Mucosa of descending colon (tissue), 3 donors: ENCODE measurements around the gene EVC2. TPM values are rescaled to one million over a fixed set of nuclear protein-coding genes. Genes with fewer than 3 reads are reported as not detected.
A peak's percentile ranks its signal among the peaks of the same experiment; 100 is the strongest.

ENCODE experiments used
- ATAC-seq: fragments of 200-7000 bp; cut with Tn5 transposase; one replicate; pipeline ENCODE4 v1.9.1; 2020; ENCODE audit warnings: mild to moderate bottlenecking, moderate library complexity
- DNase-seq, 3 donors: peaks; one replicate each; pipeline ENCODE4 v3.0.0-alpha.2; 2020
- H3K36me3 ChIP-seq: fragments of 200-600 bp; one replicate; pipeline ENCODE4 v1.8.0; 2021; ENCODE audit warnings: low read depth, mild to moderate bottlenecking
- H3K4me1 ChIP-seq: fragments of 200-600 bp; one replicate; pipeline ENCODE4 v1.8.0; 2021; ENCODE audit warnings: low read depth, mild to moderate bottlenecking
- H3K4me3 ChIP-seq: fragments of 200-600 bp; one replicate; pipeline ENCODE4 v1.8.0; 2021; ENCODE audit warnings: mild to moderate bottlenecking
- H3K9me3 ChIP-seq: fragments of 200-600 bp; one replicate; pipeline ENCODE4 v1.8.0; 2021; ENCODE audit warnings: mild to moderate bottlenecking
- intact Hi-C, 2 donors: fragments of 100-400 bp; cut with DNase I in 1 of 2; cut with micrococcal nuclease in 1 of 2; formaldehyde crosslinking; loops; one replicate each; pipeline versions ENCODE4 v1.11.0 to v1.11.1; 2022; cut with DNase I, micrococcal nuclease
- total RNA-seq, 3 donors: library from RNA; stranded (reverse); fragmentation: NEBNext Ultra II Directional in 2 of 3; extraction: Animal tissue kit (Norgen Biotek cat#: 25700) in 2 of 3; gene quantifications; one replicate each; pipeline versions ENCODE4 v1.2.1 to v1.2.4, GENCODE V29; 2021 to 2023
- TF ChIP-seq, protein P1 (sequence below): fragments of 200-600 bp; IDR thresholded peaks from one replicate; pipeline ENCODE4 v1.8.0; 2022; ENCODE audit warnings: antibody characterized with exemption, mild to moderate bottlenecking
- donor health status: DM: no; HTN: no; CAD: no; lungs with moderate emphysema.
- donor health status: DM: no; HTN: no; CAD: no.
- donor health status: DM: no; HTN: yes; CAD: no.

The EVC2 gene
- total RNA-seq, 3 donors from 2014 or later: 0.64 to 6.5 (median 1.1) TPM

DNA sequence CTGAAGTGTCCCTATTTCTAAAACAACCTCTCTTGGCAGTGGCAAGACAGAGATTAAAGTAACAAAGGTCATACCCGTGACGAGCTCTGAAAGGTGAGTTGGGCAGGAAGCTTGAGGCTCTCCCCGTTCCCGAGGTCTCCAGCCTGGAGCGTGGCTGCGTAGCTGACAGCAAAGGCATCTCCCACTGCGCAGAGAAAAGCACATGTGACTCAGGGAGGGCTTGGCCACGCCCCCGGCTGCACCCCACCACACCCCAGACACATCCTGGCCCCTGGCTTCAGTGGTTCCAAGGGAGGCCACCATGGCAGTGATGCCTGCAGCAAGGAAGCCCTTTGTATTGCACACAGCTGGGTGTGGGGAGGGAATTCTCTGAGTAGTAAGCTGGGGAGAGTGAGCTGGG, 23.1 kb downstream of the EVC2 start:
- no peaks in the 10 kb centered on the region for H3K36me3 ChIP-seq

GRCh38 chr4:5683566-5683965, 24.8 kb downstream of the EVC2 start:
- TF ChIP-seq, protein P1, sequence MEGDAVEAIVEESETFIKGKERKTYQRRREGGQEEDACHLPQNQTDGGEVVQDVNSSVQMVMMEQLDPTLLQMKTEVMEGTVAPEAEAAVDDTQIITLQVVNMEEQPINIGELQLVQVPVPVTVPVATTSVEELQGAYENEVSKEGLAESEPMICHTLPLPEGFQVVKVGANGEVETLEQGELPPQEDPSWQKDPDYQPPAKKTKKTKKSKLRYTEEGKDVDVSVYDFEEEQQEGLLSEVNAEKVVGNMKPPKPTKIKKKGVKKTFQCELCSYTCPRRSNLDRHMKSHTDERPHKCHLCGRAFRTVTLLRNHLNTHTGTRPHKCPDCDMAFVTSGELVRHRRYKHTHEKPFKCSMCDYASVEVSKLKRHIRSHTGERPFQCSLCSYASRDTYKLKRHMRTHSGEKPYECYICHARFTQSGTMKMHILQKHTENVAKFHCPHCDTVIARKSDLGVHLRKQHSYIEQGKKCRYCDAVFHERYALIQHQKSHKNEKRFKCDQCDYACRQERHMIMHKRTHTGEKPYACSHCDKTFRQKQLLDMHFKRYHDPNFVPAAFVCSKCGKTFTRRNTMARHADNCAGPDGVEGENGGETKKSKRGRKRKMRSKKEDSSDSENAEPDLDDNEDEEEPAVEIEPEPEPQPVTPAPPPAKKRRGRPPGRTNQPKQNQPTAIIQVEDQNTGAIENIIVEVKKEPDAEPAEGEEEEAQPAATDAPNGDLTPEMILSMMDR: no peak
- H3K4me1 ChIP-seq: no peaks in the 10 kb centered on the region
- intact Hi-C loops: no loop called here
- peak; percentile 13 for ATAC-seq
- no peak for DNase-seq
- no peaks in the 10 kb centered on the region for H3K9me3 ChIP-seq
- H3K4me3 ChIP-seq: no peak overlapping the region
- H3K36me3 ChIP-seq: no peaks in the 10 kb centered on the region

More for the DNA sequence above, 23.1 kb downstream of the EVC2 start:
- intact Hi-C loops: no loop called here
- no peak overlapping the region for H3K4me3 ChIP-seq
- H3K9me3 ChIP-seq: no peaks in the 10 kb centered on the region
- DNase-seq (no peak), ATAC-seq (no peak)
- no peaks in the 10 kb centered on the region for H3K4me1 ChIP-seq
- TF ChIP-seq, protein P1: no peak

DNA sequence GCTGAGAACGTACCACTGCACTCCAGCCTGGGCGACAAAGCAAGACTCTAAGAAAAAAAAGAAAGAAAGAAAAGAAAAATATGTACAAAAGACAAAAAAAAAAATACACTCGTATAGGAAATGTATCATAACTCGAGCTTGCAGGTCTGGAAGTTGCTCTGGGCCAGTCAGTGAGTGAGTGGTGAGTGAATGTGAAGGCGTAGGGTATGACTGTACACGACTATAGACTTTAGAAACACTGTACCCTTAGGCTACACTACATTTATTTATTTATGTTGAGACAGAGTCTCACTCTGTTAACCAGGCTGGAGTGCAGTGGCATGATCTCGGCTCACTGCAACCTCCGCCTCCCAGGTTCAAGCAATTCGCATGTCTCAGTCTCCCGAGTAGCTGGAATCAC, 29.4 kb downstream of the EVC2 start:
- TF ChIP-seq, protein P1: no peak
- Histone ChIP-seq H3K36me3 (no peaks in the 10 kb centered on the region), H3K4me3 (no peak overlapping the region), H3K9me3 (no peaks in the 10 kb centered on the region), H3K4me1 (no peaks in the 10 kb centered on the region)
- no peak for DNase-seq
- intact Hi-C loops: no loop called here
- no peak for ATAC-seq

DNA sequence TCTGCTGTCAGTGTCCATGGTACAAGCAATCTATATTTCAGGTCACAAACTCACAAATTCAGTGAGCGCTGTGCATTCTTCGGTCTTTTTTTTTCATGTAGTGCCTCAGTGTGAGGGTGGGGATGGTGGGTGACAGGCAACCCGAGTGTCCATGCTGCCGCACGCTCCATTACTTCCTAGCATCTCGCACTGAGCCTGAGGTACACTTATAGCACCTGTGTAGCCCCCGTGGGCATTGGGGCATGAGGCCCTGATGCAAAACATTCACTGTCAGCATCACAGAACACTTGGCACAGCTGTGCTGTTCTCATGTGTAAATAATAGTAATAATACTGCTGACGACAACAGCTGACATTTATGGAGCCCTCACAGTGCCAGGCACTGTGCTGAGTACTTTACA, 31.6 kb downstream of the EVC2 start:
- H3K36me3 ChIP-seq: no peaks in the 10 kb centered on the region
- ATAC-seq (no peak), DNase-seq (no peak)
- intact Hi-C loops: no loop called here
- TF ChIP-seq, protein P1: no peak
- H3K9me3 ChIP-seq: no peaks in the 10 kb centered on the region
- H3K4me3 ChIP-seq: no peak overlapping the region
- H3K4me1 ChIP-seq: no peaks in the 10 kb centered on the region

- TF ChIP-seq, protein P1: no peak
- intact Hi-C loops: no loop called here
- H3K4me3 ChIP-seq: no peak overlapping the region
- no peaks in the 10 kb centered on the region for H3K9me3 ChIP-seq
- H3K36me3 ChIP-seq: no peaks in the 10 kb centered on the region
- ATAC-seq (no peak), DNase-seq (no peak)
- no peaks in the 10 kb centered on the region for H3K4me1 ChIP-seq
Observed at GRCh38 chr4:5666741-5667140, 41.6 kb downstream of the EVC2 start.

DNA sequence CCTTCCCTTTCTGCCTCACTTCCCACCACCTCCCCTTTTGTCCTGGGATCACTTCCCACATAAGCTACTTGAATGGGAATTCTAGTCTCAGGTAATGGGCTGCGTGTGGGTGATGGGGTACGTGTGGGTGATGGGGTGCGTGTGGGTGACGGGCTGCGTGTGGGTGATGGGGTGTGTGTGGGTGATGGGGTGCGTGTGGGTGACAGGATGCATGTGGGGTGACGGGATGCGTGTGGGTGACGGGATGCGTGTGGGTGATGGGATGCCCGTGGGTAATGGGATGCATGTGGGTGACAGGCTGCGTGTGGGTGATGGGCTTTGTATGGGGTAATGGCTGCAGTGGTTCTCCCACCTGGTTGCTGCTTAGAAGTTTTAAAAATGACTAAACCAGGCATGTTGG, 43.6 kb downstream of the EVC2 start:
- intact Hi-C loops: no loop called here
- H3K4me3 ChIP-seq: no peak overlapping the region
- no peaks in the 10 kb centered on the region for H3K36me3 ChIP-seq
- H3K4me1 ChIP-seq: no peaks in the 10 kb centered on the region
- DNase-seq (no peak), ATAC-seq (no peak)
- no peaks in the 10 kb centered on the region for H3K9me3 ChIP-seq
- TF ChIP-seq, protein P1: no peak
